ENCODE data around the gene KRAS. TPM values are rescaled to one million over a fixed set of nuclear protein-coding genes. Genes with fewer than 3 reads are reported as not detected.
A peak's percentile ranks its signal among the peaks of the same experiment; 100 is the strongest.

KRAS gene
- total RNA-seq, 2 experiments from 2014 or later = 26.7 to 27.9 TPM

DNA sequence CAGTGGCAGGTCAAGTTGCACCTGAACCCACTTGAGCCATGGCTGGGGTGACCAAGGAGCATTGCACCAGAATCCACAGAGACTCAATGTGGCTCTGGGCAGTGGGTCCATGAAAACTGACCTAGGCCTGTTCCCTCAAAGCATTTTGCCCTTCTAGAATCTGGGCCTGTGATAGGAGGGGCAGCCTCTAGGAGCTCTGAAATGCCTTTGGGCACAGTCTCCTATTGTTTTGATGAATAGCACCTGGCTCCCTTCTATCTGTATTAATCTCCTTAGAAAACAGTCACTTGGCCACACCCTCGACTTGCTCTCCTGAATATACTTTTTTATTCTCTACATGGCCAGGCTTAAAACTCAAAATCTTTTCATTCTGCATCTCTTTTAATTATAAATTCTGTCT lies 14.1 kb upstream of the KRAS start:
- Mint-ChIP-seq H3K4me1 (peaks cover 12% of the 10 kb centered on the region), H3K4me3 (no peak overlapping the region), H3K36me3 (peaks cover 3% of the 10 kb centered on the region), H3K27ac (no peak overlapping the region), H3K27me3 (no peaks in the 10 kb centered on the region), H3K9me3 (peaks cover 1% of the 10 kb centered on the region)
- DNase-seq = no peak

GRCh38 chr12:25264114-25264513 lies 13.4 kb upstream of the KRAS start:
- no peak for DNase-seq
- Mint-ChIP-seq H3K4me1 (peaks cover 10% of the 10 kb centered on the region), H3K9me3 (peaks cover 1% of the 10 kb centered on the region), H3K27me3 (no peaks in the 10 kb centered on the region), H3K4me3 (no peak overlapping the region), H3K36me3 (peaks cover 3% of the 10 kb centered on the region), H3K27ac (no peak overlapping the region)

DNA sequence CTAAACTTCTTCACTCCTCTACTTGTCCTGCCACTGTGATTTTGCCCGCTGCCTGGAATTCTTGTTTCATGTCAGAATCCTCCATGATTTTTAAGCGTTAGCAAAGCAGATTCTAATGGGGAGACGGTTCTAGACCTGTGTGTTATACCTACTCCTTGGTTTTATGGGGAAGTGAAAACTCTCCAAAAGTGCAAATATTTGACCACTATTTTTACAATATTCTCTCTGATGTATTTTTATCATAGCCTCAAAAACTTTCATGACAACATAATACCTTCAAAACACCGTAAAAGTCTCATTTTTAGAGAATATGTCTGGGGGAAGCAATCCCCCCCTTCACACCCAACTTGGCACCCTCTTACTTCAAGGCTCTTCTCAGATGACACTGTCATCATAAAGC lies 12.9 kb upstream of the KRAS start:
- H3K27me3 Mint-ChIP-seq = no peaks in the 10 kb centered on the region

GRCh38 chr12:25262389-25263074 lies 11.8 kb upstream of the KRAS start:
- peaks cover 11% of the 10 kb centered on the region for H3K4me1 Mint-ChIP-seq
- DNase-seq = no peak
- peaks cover 3% of the 10 kb centered on the region for H3K36me3 Mint-ChIP-seq
- H3K27ac Mint-ChIP-seq = no peak overlapping the region
- H3K4me3 Mint-ChIP-seq = no peak overlapping the region
- H3K27me3 Mint-ChIP-seq = no peaks in the 10 kb centered on the region
- H3K9me3 Mint-ChIP-seq = peaks cover 1% of the 10 kb centered on the region

More for the DNA sequence above, 12.9 kb upstream of the KRAS start:
- H3K4me1 Mint-ChIP-seq = peaks cover 11% of the 10 kb centered on the region
- DNase-seq = no peak
- peaks cover 3% of the 10 kb centered on the region for H3K36me3 Mint-ChIP-seq
- H3K9me3 Mint-ChIP-seq = peaks cover 1% of the 10 kb centered on the region
- no peak overlapping the region for H3K4me3 Mint-ChIP-seq
- H3K27ac Mint-ChIP-seq = no peak overlapping the region

- Mint-ChIP-seq H3K4me3 (no peak overlapping the region), H3K9me3 (peaks cover 1% of the 10 kb centered on the region), H3K4me1 (peaks cover 17% of the 10 kb centered on the region), H3K36me3 (peaks cover 3% of the 10 kb centered on the region), H3K27ac (no peak overlapping the region), H3K27me3 (no peaks in the 10 kb centered on the region)
- DNase-seq = no peak
Measured at GRCh38 chr12:25257590-25258324, 7.0 kb upstream of the KRAS start.

DNA sequence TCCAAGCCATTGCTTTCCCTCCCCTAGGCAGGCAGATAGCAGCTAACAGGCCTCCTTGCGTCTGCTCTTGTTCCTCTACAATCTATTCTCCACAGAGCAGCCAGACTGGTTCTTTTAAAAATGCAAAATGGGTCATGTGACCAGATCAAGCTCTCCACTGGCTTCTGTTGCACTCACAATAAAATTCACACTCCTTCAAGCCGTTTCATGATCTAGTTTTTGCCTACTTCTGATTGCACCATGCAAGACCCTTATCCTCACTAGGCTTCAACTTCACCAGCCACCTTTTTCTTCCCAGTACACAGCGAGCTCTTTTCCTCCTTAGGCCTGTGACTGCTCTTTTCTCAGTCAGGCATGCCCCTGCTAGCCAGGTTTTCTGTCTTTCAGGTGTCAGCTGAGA lies 6.1 kb upstream of the KRAS start:
- Mint-ChIP-seq H3K9me3 (peaks cover 7% of the 10 kb centered on the region), H3K27me3 (no peaks in the 10 kb centered on the region), H3K4me1 (peaks cover 19% of the 10 kb centered on the region), H3K27ac (no peak overlapping the region), H3K36me3 (peaks cover 3% of the 10 kb centered on the region), H3K4me3 (no peak overlapping the region)
- DNase-seq = no peak

DNA sequence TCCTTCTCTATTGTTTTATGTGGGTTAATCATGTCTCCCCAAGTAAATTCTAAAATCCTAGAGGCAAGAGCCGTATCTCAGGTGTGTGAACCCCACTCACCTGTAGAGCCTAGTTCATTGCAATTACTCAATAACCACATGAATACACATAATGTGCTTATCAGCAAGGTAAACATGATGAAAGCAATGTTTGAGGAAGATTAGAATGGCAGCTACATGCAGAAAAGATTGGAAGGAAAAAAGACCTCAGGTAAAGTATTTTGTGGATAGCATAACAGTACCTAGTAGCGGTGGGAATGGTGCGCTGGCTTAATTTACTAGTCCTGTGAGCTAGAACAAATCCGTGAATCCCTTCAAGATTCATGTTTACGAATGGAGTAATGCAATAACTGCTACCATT lies 5.3 kb upstream of the KRAS start:
- no peak for DNase-seq
- H3K4me1 Mint-ChIP-seq = peaks cover 22% of the 10 kb centered on the region
- no peak overlapping the region for H3K4me3 Mint-ChIP-seq
- peaks cover 7% of the 10 kb centered on the region for H3K9me3 Mint-ChIP-seq
- no peaks in the 10 kb centered on the region for H3K27me3 Mint-ChIP-seq
- peaks cover 3% of the 10 kb centered on the region for H3K36me3 Mint-ChIP-seq
- no peak overlapping the region for H3K27ac Mint-ChIP-seq

DNA sequence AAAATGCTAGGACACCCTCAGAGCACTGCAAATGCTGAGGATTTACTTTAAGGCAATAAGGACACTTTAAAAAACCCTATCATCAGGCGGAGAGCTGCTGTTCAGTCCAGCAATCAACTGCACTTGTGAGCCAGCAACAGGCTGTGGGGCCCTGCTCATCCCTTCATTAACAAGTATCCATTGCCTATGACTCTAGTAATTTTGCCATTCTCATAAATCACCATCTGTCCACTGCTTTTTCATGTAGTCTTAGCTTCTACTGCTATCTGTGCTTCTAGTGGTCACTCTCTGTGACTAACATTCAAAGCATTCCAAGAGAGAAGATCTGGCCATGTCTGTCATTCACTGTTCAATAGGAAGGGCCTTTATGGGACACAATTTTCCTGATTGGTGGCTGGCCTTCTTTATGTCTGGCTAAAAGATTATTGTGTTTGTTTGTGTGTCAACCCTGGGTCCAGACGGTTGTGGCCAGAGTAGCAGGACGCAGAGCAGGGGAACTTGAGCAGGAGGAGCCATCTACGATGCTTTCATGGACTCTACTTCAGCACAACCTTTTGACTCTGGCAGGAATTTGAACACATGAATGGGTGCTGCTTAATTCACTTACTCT lies 3.6 kb upstream of the KRAS start:
- H3K4me3 Mint-ChIP-seq = no peak overlapping the region
- H3K27me3 Mint-ChIP-seq = no peaks in the 10 kb centered on the region
- no peak for DNase-seq
- no peaks in the 10 kb centered on the region for H3K36me3 Mint-ChIP-seq
- H3K4me1 Mint-ChIP-seq = peaks cover 24% of the 10 kb centered on the region
- H3K27ac Mint-ChIP-seq = no peak overlapping the region
- H3K9me3 Mint-ChIP-seq = peaks cover 5% of the 10 kb centered on the region

DNA sequence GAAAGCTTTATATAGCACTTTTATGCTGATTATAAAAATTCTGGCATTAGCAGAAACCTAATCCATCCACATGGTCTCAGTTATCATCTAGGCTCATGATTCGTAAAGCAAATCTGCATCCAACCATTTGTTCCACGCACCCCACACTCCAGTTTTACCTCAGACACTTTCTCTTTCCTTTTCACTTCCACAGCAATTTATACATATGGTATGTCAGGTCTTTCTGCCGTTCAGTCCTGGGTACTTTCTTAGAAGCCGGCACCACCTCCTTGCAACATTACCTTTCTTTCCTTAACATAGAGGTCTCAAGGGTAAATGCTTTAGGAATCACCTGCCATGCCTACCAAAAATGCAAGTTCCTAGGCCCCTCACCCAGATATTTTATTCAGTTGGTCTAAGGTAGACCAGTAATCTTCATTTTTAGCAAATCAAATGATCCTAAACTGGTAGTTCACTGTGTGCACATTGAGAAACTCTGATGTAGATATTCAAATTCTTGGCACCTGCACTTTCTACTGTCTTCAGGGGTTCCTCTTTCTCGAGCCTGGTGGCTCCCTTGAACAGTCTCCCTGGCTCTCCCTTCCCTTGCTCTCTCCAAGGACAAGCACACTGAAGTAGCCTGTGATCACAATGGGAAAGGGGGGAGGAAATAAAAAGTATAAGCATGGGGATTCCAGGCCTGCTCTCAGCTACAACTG lies 2.8 kb upstream of the KRAS start:
- Mint-ChIP-seq H3K27ac (no peak overlapping the region), H3K9me3 (peaks cover 5% of the 10 kb centered on the region), H3K36me3 (no peaks in the 10 kb centered on the region), H3K4me3 (no peak overlapping the region), H3K4me1 (peaks cover 23% of the 10 kb centered on the region), H3K27me3 (no peaks in the 10 kb centered on the region)
- DNase-seq = no peak

- Mint-ChIP-seq H3K27ac (no peak overlapping the region), H3K4me3 (no peak overlapping the region), H3K9me3 (peaks cover 5% of the 10 kb centered on the region), H3K4me1 (peaks cover 27% of the 10 kb centered on the region), H3K36me3 (peaks cover 4% of the 10 kb centered on the region), H3K27me3 (no peaks in the 10 kb centered on the region)
- no peak for DNase-seq
Measured at GRCh38 chr12:25252946-25253345, 2.2 kb upstream of the KRAS start.

- H3K4me1 Mint-ChIP-seq = peaks cover 34% of the 10 kb centered on the region
- peaks cover 5% of the 10 kb centered on the region for H3K9me3 Mint-ChIP-seq
- peak overlapping the region; percentile 86 for H3K4me3 Mint-ChIP-seq
- DNase-seq = no peak
- no peaks in the 10 kb centered on the region for H3K27me3 Mint-ChIP-seq
- peak overlapping the region; percentile 46 for H3K27ac Mint-ChIP-seq
- peaks cover 8% of the 10 kb centered on the region for H3K36me3 Mint-ChIP-seq
Measured at GRCh38 chr12:25251769-25252168, 1.0 kb upstream of the KRAS start.

- H3K4me1 Mint-ChIP-seq = peaks cover 43% of the 10 kb centered on the region
- H3K4me3 Mint-ChIP-seq = peak overlapping the region; percentile 92
- no peaks in the 10 kb centered on the region for H3K27me3 Mint-ChIP-seq
- peak overlapping the region; percentile 90 for H3K27ac Mint-ChIP-seq
- peaks cover 22% of the 10 kb centered on the region for H3K36me3 Mint-ChIP-seq
- H3K9me3 Mint-ChIP-seq = peaks cover 5% of the 10 kb centered on the region
- DNase-seq = peak; percentile 58
Measured at GRCh38 chr12:25249931-25250738, 594 bp downstream of the KRAS start.

- Mint-ChIP-seq H3K4me1 (peaks cover 50% of the 10 kb centered on the region), H3K27ac (no peak overlapping the region)
Measured at GRCh38 chr12:25248732-25249131, 2.0 kb downstream of the KRAS start.

DNA sequence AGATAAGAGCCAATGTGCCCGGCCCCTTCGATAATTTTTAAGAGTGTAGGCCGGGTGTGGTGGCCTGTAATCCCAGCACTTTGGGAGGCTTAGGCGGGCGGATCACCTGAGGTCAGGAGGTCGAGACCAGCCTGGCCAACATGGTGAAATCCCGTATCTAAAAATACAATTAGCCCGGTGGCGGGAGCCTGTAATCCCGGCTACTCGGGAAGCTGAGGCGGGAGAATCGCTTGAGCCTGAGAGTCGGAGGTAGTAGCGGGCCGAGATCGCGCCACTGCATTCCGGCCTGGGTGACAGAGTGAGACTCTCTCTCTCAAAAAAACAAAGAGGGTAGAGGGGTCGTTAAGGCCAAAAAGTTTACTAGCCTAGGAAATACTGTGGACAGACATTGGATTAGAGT lies 2.6 kb downstream of the KRAS start:
- Mint-ChIP-seq H3K36me3 (peaks cover 30% of the 10 kb centered on the region), H3K27ac (no peak overlapping the region), H3K27me3 (no peaks in the 10 kb centered on the region), H3K4me3 (no peak overlapping the region), H3K9me3 (peaks cover 5% of the 10 kb centered on the region), H3K4me1 (peaks cover 49% of the 10 kb centered on the region)
- no peak for DNase-seq

More at GRCh38 chr12:25248732-25249131, 2.0 kb downstream of the KRAS start:
- H3K27me3 Mint-ChIP-seq = no peaks in the 10 kb centered on the region
- DNase-seq = no peak
- peaks cover 29% of the 10 kb centered on the region for H3K36me3 Mint-ChIP-seq
- peaks cover 5% of the 10 kb centered on the region for H3K9me3 Mint-ChIP-seq
- peak overlapping the region; percentile 42 for H3K4me3 Mint-ChIP-seq

All from activated naive CD8-positive, alpha-beta T cell treated with anti-CD3 and anti-CD28 coated beads for 36 hours (primary cell).